ENCODE results near the gene ZBTB20.

Gene ZBTB20

DNA sequence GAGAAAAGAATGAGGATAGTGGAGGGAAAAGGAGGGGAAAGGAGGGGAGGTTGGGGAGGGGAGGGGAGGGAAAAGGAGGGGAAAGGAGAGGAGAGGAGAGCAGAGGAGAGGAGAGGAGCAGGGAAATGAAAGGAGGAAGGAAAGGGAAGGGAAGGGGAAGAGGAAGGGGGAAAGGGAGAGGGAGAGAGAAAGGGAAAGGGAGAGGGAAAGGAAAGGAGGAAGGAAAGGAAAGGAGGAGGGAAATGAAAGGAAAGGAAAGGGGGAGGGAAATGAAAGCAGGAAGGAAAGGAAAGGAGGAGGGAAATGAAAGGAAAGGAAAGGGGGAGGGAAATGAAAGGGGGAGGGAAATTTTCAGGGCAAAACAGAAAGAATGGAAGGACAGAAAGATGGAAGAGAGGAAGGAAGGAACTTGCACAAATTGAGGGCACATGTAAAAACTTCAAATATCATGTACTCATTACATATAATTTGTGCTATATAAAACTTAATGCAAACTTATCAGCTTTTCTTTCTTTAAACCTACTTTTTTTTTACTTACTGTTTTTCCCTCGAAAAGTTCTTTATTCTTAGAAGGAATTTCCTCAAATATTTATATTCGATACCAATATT is 148.0 kb downstream of the ZBTB20 start:
- peaks cover 0 to 9% (median 0%) of the 10 kb centered on the region in 5 donors for H3K9me3 ChIP-seq (ENCODE audit: control insufficient read depth in 5 of 5, low read length in 5 of 5)
- no peak overlapping the region for H3K27ac ChIP-seq (ENCODE audit: low read depth, low read length)
- H3K4me3 ChIP-seq (ENCODE audit: low read depth in 1 of 5, low read length in 5 of 5), result no peak overlapping the region
- no peaks in the 10 kb centered on the region for H3K4me1 ChIP-seq (ENCODE audit: control insufficient read depth in 5 of 5, insufficient read depth in 5 of 5, low read length in 5 of 5)
- H3K9ac ChIP-seq (ENCODE audit: low read length in 5 of 5), result no peak overlapping the region
- H3K36me3 ChIP-seq (ENCODE audit: control insufficient read depth in 5 of 5, insufficient read depth in 5 of 5, low read length in 5 of 5), result peaks cover 0 to 5% (median 0%) of the 10 kb centered on the region in 5 donors
- no peaks in the 10 kb centered on the region for H3K27me3 ChIP-seq (ENCODE audit: control insufficient read depth in 5 of 5, insufficient read depth in 4 of 5, low read length in 5 of 5)

DNA sequence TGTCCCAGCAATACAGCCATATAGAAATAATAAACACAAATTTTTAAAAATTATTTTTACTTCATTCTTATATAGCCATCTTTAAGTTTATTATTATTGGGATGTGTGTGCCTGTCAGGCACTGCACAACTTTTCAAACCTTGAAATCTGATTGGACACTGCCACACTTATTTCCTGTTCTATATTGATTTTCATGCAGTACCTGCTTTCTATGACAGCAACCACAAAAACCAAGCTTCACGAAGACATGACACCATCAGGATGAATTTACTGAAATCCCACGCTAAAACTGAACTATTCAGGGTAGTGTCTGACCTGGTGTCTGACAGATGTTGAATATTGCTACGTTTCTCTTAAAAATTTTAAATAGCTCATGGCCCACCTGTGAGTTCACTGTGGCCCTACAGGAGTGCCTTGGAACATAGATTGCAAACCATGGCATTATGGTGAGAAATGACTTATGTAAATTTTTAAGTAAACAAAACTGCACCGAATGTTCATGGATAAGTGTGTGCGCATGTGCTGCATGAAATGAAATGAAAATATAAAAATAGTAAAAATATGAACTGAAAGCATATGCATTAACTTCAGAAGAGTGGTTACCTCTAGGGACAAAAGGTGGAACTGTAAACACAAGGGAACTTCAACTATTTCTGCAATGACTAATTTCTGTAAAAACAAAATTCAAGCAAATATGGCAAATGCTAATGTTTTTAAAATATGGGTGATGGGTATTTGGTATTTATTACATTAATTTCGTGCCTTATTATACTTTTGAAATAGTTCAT is 152.3 kb downstream of the ZBTB20 start:
- H3K4me3 ChIP-seq (ENCODE audit: low read depth in 1 of 5, low read length in 5 of 5), result no peak overlapping the region
- H3K27ac ChIP-seq (ENCODE audit: low read depth, low read length), result no peak overlapping the region
- no peaks in the 10 kb centered on the region for H3K9me3 ChIP-seq (ENCODE audit: control insufficient read depth in 5 of 5, low read length in 5 of 5)
- no peaks in the 10 kb centered on the region for H3K36me3 ChIP-seq (ENCODE audit: control insufficient read depth in 5 of 5, insufficient read depth in 5 of 5, low read length in 5 of 5)
- no peaks in the 10 kb centered on the region for H3K27me3 ChIP-seq (ENCODE audit: control insufficient read depth in 5 of 5, insufficient read depth in 4 of 5, low read length in 5 of 5)
- H3K9ac ChIP-seq (ENCODE audit: low read length in 5 of 5), result no peak overlapping the region
- H3K4me1 ChIP-seq (ENCODE audit: control insufficient read depth in 5 of 5, insufficient read depth in 5 of 5, low read length in 5 of 5), result no peaks in the 10 kb centered on the region

DNA sequence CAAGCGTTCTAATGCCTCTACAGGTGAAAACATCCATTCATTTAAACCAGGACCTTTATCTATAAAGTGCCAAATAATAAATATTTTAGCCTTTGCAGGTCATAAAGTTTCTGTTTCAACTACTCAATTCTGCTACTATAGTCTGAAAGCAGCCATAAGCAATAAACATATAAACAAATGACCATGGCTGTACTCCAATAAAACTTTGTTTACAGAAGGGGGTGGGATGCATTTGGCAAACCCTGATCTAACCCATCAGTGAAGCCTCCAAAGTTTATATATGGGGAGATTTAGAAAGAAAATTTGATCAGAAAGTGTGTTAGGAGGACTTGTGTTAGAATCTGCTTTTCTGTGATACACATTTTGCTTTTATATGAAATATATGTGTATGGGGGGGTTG is 161.3 kb downstream of the ZBTB20 start:
- H3K4me1 ChIP-seq (ENCODE audit: control insufficient read depth in 5 of 5, insufficient read depth in 5 of 5, low read length in 5 of 5), result no peaks in the 10 kb centered on the region
- H3K9me3 ChIP-seq (ENCODE audit: control insufficient read depth in 5 of 5, low read length in 5 of 5), result no peaks in the 10 kb centered on the region
- no peak overlapping the region for H3K27ac ChIP-seq (ENCODE audit: low read depth, low read length)
- H3K27me3 ChIP-seq (ENCODE audit: control insufficient read depth in 5 of 5, insufficient read depth in 4 of 5, low read length in 5 of 5), result no peaks in the 10 kb centered on the region
- H3K36me3 ChIP-seq (ENCODE audit: control insufficient read depth in 5 of 5, insufficient read depth in 5 of 5, low read length in 5 of 5), result no peaks in the 10 kb centered on the region
- no peak overlapping the region for H3K9ac ChIP-seq (ENCODE audit: low read length in 5 of 5)
- no peak overlapping the region for H3K4me3 ChIP-seq (ENCODE audit: low read depth in 1 of 5, low read length in 5 of 5)

DNA sequence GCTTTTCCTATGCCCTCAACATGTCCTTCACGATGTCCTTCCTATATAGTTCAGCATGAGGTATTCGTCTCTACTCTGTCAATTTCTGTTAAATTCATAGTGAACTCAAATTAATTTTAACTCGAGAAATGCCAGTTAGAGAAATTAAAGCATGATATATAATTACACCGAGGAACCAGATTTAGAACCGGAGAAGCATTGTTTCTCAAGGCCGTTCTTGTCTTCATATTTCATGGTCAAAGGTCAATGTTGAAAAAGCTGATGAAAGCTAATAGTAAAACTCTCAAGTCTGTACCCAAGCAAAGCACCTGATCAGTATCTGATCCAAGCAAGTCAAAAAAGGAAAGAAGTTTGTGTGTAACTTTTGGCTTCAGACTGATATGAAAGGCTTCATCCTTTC is 163.8 kb downstream of the ZBTB20 start:
- Histone ChIP-seq H3K4me3 (ENCODE audit: low read depth in 1 of 5, low read length in 5 of 5) (no peak overlapping the region), H3K4me1 (ENCODE audit: control insufficient read depth in 5 of 5, insufficient read depth in 5 of 5, low read length in 5 of 5) (no peaks in the 10 kb centered on the region), H3K9me3 (ENCODE audit: control insufficient read depth in 5 of 5, low read length in 5 of 5) (no peaks in the 10 kb centered on the region), H3K27me3 (ENCODE audit: control insufficient read depth in 5 of 5, insufficient read depth in 4 of 5, low read length in 5 of 5) (no peaks in the 10 kb centered on the region), H3K9ac (ENCODE audit: low read length in 5 of 5) (no peak overlapping the region), H3K27ac (ENCODE audit: low read depth, low read length) (no peak overlapping the region), H3K36me3 (ENCODE audit: control insufficient read depth in 5 of 5, insufficient read depth in 5 of 5, low read length in 5 of 5) (no peaks in the 10 kb centered on the region)

DNA sequence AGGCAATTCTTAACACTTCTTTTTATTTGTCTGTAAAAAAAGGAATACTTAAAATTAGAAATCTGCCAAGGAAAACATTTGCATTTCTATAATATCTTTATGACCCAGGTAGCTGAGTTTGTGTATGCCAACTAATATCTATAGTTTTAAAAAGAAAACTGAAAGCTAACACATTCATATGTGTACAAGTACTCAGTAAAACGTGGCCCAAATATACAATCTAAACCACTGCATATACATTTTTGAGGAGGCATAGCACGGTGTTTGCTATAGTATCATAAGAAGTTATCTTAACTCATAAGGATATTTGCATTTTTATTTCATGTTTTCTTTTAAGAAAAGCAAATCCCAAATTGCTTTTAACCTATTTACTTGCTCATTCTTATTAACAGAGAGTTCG is 172.7 kb downstream of the ZBTB20 start:
- H3K4me1 ChIP-seq (ENCODE audit: control insufficient read depth in 5 of 5, insufficient read depth in 5 of 5, low read length in 5 of 5), result no peaks in the 10 kb centered on the region
- H3K27me3 ChIP-seq (ENCODE audit: control insufficient read depth in 5 of 5, insufficient read depth in 4 of 5, low read length in 5 of 5), result no peaks in the 10 kb centered on the region
- no peak overlapping the region for H3K4me3 ChIP-seq (ENCODE audit: low read depth in 1 of 5, low read length in 5 of 5)
- no peak overlapping the region for H3K9ac ChIP-seq (ENCODE audit: low read length in 5 of 5)
- peaks cover 0 to 8% (median 3%) of the 10 kb centered on the region in 5 donors for H3K36me3 ChIP-seq (ENCODE audit: control insufficient read depth in 5 of 5, insufficient read depth in 5 of 5, low read length in 5 of 5)
- no peaks in the 10 kb centered on the region for H3K9me3 ChIP-seq (ENCODE audit: control insufficient read depth in 5 of 5, low read length in 5 of 5)
- no peak overlapping the region for H3K27ac ChIP-seq (ENCODE audit: low read depth, low read length)

DNA sequence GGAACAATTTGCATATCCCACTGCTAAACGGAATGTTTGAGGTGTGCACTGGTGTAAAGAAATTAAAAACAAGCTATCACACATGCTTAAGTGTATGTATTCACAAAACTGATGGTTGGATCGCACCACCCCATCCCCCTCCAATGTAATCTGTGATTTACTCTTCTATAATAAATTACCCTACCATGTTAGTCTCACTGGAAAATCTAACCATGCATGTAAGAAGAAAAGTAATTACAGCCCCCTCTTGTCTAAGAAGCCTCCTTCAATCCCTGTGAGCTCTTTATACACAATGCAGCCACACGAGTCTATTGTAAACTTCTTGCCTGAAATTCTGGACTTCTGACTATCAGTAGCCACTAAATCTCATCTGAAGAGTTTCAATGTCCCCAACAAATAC is 173.6 kb downstream of the ZBTB20 start:
- Histone ChIP-seq H3K36me3 (ENCODE audit: control insufficient read depth in 5 of 5, insufficient read depth in 5 of 5, low read length in 5 of 5) (peaks cover 0 to 8% (median 3%) of the 10 kb centered on the region in 5 donors), H3K4me3 (ENCODE audit: low read depth in 1 of 5, low read length in 5 of 5) (no peak overlapping the region), H3K27ac (ENCODE audit: low read depth, low read length) (no peak overlapping the region), H3K9ac (ENCODE audit: low read length in 5 of 5) (no peak overlapping the region), H3K4me1 (ENCODE audit: control insufficient read depth in 5 of 5, insufficient read depth in 5 of 5, low read length in 5 of 5) (no peaks in the 10 kb centered on the region), H3K27me3 (ENCODE audit: control insufficient read depth in 5 of 5, insufficient read depth in 4 of 5, low read length in 5 of 5) (no peaks in the 10 kb centered on the region), H3K9me3 (ENCODE audit: control insufficient read depth in 5 of 5, low read length in 5 of 5) (no peaks in the 10 kb centered on the region)

DNA sequence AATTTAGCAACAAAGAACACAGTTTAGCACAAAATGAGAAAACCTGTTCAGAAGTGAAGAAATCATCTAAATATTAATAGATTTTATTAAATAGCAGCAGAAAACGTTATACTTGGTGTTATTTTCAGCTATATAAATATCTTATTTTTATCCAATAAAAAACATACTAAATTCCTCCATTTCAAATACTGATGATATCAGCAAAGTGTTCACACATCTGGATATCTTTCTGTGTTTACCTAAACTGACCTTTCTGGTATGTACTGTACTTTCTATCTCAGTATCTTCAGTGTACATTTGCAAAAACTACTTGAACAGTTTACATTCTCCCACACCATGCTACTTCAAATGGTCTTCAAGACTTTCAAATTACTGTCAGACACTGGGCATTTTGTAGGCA is 179.9 kb downstream of the ZBTB20 start:
- Histone ChIP-seq H3K27ac (ENCODE audit: low read depth, low read length) (no peak overlapping the region), H3K27me3 (ENCODE audit: control insufficient read depth in 5 of 5, insufficient read depth in 4 of 5, low read length in 5 of 5) (no peaks in the 10 kb centered on the region), H3K4me3 (ENCODE audit: low read depth in 1 of 5, low read length in 5 of 5) (no peak overlapping the region), H3K36me3 (ENCODE audit: control insufficient read depth in 5 of 5, insufficient read depth in 5 of 5, low read length in 5 of 5) (peaks cover 0 to 6% (median 3%) of the 10 kb centered on the region in 5 donors), H3K4me1 (ENCODE audit: control insufficient read depth in 5 of 5, insufficient read depth in 5 of 5, low read length in 5 of 5) (no peaks in the 10 kb centered on the region), H3K9ac (ENCODE audit: low read length in 5 of 5) (no peak overlapping the region), H3K9me3 (ENCODE audit: control insufficient read depth in 5 of 5, low read length in 5 of 5) (no peaks in the 10 kb centered on the region)

DNA sequence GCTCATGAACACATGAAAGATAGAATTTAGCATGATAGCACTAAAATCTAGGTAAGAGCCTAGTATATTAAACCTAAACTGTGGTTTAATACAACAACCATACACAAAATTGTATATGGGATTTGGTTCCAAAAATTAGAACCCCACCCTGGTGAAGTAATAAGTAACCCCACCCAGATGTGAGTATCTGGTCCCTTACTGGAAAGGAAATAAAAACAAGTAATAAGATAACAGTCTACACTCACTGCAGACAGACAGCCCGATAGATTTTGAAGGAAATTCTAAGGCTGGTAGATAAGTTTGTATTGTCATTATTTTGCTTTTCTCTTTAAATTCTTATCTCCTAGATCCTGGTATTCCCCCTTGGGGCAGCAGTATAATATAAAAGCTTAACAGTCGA is 184.9 kb downstream of the ZBTB20 start:
- no peaks in the 10 kb centered on the region for H3K27me3 ChIP-seq (ENCODE audit: control insufficient read depth in 5 of 5, insufficient read depth in 4 of 5, low read length in 5 of 5)
- no peaks in the 10 kb centered on the region for H3K9me3 ChIP-seq (ENCODE audit: control insufficient read depth in 5 of 5, low read length in 5 of 5)
- no peaks in the 10 kb centered on the region for H3K4me1 ChIP-seq (ENCODE audit: control insufficient read depth in 5 of 5, insufficient read depth in 5 of 5, low read length in 5 of 5)
- H3K36me3 ChIP-seq (ENCODE audit: control insufficient read depth in 5 of 5, insufficient read depth in 5 of 5, low read length in 5 of 5), result peaks cover 0 to 7% (median 0%) of the 10 kb centered on the region in 5 donors
- no peak overlapping the region for H3K9ac ChIP-seq (ENCODE audit: low read length in 5 of 5)
- no peak overlapping the region for H3K4me3 ChIP-seq (ENCODE audit: low read depth in 1 of 5, low read length in 5 of 5)
- H3K27ac ChIP-seq (ENCODE audit: low read depth, low read length), result no peak overlapping the region

DNA sequence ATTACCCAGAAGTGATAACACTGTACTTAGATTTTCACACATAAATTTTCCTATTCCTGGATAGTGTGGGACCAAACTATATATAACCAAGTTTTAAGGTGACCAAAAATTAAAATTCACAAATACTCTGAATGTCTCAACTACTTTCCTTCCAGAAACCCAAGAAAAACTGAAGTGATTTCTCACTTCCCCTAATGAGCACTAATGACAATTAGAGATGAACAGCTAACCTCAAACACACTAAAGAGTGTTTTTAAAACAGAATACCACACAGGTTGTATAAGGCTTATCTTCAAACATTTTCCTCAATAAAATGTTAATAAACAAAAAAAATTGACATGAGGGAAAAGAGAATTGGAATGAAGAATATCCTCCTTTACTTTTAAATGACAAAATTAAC is 188.2 kb downstream of the ZBTB20 start:
- Histone ChIP-seq H3K27ac (ENCODE audit: low read depth, low read length) (no peak overlapping the region), H3K4me1 (ENCODE audit: control insufficient read depth in 5 of 5, insufficient read depth in 5 of 5, low read length in 5 of 5) (no peaks in the 10 kb centered on the region), H3K9me3 (ENCODE audit: control insufficient read depth in 5 of 5, low read length in 5 of 5) (peaks cover 4 to 14% (median 13%) of the 10 kb centered on the region in 5 donors), H3K27me3 (ENCODE audit: control insufficient read depth in 5 of 5, insufficient read depth in 4 of 5, low read length in 5 of 5) (no peaks in the 10 kb centered on the region), H3K36me3 (ENCODE audit: control insufficient read depth in 5 of 5, insufficient read depth in 5 of 5, low read length in 5 of 5) (peaks cover 2 to 24% (median 5%) of the 10 kb centered on the region in 5 donors), H3K9ac (ENCODE audit: low read length in 5 of 5) (no peak overlapping the region), H3K4me3 (ENCODE audit: low read depth in 1 of 5, low read length in 5 of 5) (no peak overlapping the region)

DNA sequence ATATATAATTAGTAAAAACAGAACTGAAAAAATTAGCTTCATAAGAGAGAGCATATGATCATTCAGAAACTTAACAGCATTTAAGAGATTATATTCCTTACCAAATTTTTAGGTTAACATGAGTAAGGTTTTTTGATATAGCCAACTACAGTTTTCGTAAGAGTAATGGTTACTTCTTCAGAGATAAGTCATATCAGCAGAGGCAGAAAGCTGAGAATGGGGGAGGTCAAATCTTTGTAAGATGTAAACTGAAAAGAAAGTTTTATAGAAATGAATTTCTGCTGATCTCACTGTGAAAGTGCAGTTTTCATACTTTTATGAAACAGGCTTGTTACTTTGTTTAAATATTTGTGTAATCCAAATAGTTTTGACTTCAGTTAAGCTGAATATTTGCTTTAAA is 193.3 kb downstream of the ZBTB20 start:
- Histone ChIP-seq H3K27me3 (ENCODE audit: control insufficient read depth in 5 of 5, insufficient read depth in 4 of 5, low read length in 5 of 5) (no peaks in the 10 kb centered on the region), H3K4me3 (ENCODE audit: low read depth in 1 of 5, low read length in 5 of 5) (no peak overlapping the region), H3K9me3 (ENCODE audit: control insufficient read depth in 5 of 5, low read length in 5 of 5) (peaks cover 13 to 34% (median 27%) of the 10 kb centered on the region in 5 donors), H3K9ac (ENCODE audit: low read length in 5 of 5) (no peak overlapping the region), H3K36me3 (ENCODE audit: control insufficient read depth in 5 of 5, insufficient read depth in 5 of 5, low read length in 5 of 5) (peaks cover 2 to 32% (median 5%) of the 10 kb centered on the region in 5 donors), H3K27ac (ENCODE audit: low read depth, low read length) (no peak overlapping the region), H3K4me1 (ENCODE audit: control insufficient read depth in 5 of 5, insufficient read depth in 5 of 5, low read length in 5 of 5) (no peaks in the 10 kb centered on the region)
